HG03354 (cell line): Measurements from ENCODE around the gene PGF.
"Not testable (repeated sequence)": the region's sequence is repeated elsewhere in the genome, so short reads cannot be mapped to it uniquely, and the experiment has no call there.

Experiments used
- ATAC-seq: cut with Tn5 transposase; IDR thresholded peaks from one replicate; pipeline ENCODE4 v1.9.1; 2021; ENCODE audit warnings: mild to moderate bottlenecking; ENCODE audit not compliant: unreplicated experiment, poor library complexity, severe bottlenecking

The PGF gene

DNA sequence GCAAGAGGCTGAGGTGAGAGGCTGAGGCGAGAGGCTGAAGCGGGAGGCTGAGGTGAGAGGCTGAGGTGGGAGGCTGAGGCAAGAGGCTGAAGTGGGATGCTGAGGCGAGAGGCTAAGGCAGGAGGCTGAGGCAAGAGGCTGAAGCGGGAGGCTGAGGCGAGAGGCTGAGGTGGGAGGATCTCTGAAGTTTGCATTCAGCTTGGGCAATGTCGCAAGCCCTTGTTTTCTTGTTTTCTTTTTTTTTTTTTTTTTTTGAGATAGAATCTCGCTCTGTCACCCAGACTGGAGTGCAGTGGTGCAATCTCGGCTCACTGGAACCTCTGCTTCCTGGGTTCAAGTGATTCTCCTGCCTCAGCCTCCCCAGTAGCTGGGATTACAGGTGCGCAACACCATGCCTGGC is 23.7 kb downstream of the PGF start:
- ATAC-seq, result not testable (repeated sequence)

DNA sequence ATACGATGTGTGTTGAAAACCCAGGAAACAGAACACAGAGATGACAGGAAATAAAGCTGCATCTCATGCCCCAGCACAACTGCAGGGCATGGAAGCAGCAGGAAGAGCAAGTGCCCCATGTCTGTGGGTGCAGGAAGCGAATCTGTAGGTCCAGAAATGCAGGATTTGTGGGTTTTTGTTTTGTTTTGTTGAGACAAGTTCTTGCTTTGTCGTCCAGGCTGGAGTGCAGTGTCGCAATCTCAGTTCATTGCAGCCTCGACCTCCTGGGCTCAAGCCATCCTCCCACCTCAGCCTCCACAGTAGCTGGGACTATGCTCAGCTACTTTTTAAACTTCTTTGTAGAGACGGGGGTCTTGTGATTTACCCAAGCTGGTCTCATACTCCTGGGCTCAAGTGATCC is 26.2 kb downstream of the PGF start:
- no peak for ATAC-seq

DNA sequence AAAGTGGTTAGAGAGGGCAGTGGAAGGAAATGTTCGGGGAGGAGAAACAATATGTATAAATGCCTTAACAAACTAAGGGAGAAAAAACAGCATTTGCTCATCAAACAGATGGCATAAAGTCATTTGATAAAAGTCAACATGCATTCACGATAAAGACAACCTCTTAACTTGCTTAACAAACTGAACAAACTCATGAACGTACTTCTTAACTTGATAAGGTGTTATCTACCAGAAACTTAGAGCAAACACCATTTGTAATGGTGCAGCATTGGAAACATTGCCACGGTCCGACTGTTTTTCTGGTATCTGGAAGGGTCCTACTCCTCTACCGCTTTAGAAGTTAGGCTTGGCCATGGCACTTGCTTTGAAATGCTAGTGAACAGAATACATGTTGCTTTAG is 28.2 kb downstream of the PGF start:
- no peak for ATAC-seq

DNA sequence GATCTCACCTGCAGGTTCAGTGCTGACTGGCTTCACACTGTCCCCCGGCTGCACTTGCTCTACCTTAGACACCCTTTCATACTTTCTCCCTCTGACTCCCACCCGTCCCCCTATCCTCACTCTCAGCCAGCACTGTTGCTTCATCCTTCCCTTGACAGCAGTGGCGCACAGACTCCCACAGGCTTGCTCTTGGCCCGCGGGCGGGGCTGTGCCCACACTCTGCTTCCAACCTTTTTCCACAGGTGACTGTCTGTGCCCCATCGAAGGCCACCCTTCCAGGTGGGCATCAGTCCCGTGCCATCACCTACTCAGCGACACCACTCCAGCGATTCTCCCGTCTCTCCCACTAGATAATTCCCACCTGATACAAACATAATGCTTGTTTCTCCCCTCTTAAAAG is 31.3 kb downstream of the PGF start:
- no peak for ATAC-seq

DNA sequence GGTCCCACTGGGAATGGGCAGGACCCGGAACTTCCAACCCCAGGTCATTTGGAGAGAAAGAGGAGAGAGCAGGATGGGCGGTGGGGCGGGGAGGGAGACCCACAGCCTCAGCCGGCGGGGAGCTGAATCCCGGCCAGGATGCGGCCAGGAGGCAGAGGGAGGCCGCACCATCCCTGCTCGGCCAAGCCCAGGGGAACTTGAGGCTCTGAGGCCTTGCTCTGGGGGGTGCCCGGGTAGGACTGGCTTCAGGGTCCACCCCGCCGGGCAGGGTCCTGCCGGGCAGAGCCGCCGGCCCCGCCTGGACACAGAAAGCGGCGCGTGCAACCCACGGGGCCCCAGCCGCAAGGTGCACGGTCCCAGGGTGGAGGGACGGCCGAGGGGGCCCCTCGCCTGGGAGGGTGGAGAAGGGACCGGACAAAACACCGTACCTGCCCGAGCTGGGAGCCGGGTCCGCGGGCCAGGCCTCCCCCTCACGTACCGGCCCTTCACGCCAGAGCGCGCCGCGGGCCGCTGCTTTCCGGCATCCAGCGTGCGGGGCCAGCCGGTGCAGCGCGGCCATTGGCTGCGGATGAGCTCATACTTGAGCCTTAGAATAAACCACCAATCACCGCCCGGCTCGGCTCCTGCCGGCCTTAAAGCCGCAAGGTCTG is 32.5 kb downstream of the PGF start, which contains the start of gene RPS6KL1:
Gene RPS6KL1, minus strand, starts transcription at position 509 of the 650 bp plus-strand sequence. CDS start 1,719 bp downstream, outside the sequence.
- peak; percentile 95 for ATAC-seq

DNA sequence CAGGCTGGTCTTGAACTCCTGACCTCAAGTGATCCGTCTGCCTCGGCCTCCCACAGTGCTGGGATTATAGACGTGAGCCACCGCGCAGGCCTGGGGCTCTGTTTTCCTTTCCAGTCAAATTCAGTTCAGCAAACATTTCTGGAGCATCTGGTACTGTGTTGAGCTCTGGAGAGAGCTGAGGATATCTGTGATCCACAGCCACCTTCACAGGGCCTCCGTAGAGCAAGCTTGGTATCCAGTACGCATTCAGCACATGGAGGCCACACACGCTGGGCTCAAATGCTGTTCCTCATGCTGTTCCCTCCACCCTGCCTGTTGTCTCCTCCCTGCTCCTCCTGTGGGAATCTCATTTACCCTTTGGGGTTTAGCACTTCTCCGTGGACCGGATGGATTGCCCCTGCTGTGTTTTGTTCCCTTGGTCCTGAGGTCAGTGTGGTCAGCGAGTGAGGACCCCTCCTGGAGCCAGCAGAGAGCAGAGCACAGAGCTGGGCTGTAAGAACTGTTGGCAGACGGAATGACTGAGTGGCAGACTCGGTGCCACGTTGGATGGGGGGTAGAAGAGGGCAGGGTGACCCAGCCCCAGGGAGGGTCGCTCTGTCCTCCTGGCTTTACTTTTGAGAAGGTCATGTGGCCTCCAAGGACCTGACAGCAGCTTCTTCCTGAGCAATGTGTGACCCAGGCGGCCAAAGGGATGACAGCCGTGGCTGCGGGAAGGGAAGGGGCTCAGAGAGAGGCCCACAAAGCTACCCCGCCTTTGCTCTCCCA is 33.2 kb downstream of the PGF start:
- no peak for ATAC-seq

DNA sequence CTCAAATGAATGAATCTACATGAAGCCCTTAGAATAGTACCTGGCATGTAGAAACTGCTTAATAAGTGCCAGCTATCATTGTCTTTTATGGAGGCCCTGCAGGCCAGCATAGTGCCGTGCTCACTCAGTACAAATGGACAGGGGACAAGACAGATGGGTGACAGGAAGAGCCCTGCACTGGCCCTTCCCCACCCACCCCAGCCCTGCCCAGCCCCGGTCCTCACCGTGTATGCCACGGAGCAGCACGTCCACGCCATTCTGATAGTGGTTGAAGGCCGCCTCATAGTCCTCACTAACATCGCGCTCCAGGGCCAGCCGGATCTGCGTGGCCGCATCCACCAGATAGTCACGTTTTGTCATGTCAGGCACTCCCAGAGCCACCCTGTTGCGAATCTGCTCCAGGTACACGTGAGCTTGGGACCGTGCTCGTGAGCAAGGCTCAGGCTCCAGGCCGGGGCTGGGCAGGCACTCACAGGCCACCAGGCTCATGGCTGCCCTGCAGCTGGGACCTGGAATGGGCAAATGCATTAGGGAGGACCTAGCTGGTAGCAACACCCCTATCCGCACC is 34.3 kb downstream of the PGF start:
- ATAC-seq, result no peak

DNA sequence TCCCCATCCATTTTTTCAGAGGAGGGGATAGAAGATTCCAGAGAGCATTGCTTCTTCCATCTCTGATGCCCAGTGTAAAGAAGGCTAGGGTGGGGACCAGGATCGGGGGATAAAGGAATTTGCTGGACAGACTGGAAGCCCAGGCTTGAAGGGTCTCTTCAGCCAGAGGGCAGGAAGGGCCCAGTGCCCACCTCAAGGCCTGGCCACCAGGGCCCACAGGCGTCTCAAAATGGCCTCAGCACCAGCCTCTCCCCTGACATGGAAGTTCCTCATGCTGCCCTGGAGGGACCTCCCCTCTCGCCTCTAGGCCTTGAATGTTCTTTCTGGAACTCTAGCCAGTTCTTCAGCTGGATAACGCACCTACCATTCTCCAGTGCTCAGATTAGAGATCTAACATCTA is 35.1 kb downstream of the PGF start:
- no peak for ATAC-seq

DNA sequence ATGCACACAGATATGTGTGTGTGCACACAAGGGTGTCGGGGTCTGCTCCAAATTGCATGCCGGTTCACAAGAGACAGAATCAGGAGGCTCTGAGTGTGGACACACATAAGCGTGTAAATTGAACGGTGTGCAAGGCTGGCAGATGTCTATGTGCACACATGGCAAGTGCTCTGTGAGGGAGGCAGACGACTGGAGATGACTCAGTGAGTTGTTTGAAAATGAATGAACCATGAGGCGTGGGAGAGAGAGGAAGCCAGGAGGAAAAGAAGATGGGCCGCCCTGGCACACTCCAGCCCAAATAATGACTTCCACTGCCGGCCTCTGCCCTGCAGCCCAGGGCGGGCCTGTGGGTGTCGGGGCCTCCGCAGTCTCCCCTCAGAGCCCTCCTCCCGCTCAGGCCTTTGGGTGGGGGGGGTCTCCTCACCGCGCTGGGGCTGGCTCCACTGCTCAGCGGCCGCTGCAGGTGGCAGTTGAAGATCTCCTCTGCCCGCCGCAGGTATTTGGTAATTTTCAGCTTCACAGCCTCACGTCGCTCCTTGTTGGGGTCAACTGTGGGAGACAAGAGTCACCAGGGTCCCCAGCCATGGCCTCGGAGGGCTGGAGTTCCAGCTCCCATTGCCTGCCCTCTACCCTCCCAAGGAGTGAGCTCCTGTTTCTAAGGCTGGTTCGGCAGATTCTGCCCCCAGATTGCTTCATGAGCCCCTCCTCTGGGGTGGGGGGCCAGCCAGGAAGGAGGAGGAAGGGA is 35.8 kb downstream of the PGF start:
- ATAC-seq, result no peak

DNA sequence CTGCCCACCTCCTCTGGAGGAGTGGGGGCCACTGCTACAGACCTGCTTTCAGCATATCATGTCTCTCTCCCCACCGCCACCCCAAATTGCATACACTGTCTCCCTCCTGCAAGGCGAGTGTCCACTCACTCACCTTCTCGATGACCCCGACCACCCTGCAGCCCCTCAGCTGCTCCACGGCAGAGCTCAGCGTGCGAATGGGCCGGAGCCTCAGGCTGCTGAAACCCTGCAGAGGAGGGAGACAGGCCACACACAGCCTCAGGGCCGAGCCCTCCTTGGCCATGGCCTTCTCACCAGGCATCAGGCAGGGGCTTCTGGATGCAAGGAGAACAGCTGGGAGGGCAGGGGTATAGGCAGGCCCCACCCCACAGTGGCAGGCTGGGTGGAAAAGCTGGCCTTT is 37.0 kb downstream of the PGF start:
- ATAC-seq, result no peak

DNA sequence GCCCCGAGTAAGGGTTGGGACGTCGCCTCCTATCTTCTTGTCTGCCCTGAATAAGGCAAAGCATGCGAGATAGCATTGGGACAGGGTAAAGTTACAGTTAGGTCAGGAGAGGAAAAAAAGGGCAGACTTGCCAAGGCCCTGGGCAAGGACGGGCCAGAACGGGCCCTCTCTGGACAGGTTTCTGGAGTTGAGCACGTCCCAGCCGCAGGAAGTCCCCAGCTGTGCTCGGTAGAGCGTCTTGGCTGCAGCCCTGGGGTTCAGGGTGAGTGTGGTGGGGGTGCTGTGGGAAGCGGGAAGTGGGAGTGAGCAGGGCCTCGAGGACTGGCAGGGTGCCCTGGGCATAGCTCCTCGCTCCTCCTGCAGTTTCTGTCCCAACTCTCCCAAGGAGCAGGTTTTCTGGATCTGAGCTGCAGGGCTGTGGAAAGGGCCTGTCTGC is 37.7 kb downstream of the PGF start:
- no peak for ATAC-seq

DNA sequence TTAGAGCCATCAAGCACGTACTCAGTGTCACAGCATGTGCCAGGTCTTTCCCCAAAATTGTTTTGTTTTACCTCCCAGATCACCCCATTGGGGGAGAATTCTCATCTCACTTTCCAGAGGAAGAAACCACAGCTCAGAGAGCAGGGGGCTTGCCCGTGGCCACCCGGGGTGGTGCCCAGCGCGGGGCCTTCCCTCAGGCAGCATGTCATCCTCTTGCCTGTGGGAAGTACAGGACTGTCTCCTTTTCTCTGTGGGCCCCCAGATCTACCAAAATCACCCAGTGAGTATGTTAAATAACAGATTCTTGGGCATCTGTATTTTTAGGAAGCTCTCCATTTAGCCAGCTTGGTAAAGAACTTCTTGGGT is 38.2 kb downstream of the PGF start:
- ATAC-seq, result no peak

DNA sequence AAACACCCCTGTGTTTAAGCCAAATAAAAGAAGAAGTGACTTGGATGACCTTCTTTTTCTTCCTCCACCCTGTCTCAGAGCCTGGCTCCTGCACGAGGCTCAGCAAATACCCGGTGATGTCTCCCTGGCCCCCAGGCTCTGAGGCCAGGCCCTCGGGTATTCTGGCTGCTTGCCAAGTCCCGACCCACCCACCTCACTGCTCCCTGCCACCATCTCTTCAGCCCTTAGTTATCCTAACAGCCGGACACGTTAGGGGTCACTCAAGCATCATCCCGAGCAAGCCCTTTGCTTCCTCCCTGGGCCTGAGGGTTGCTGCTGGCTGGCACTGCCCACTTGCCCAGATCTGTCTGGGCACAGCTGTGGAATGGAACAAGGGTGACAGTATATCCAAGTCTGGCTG is 39.6 kb downstream of the PGF start:
- ATAC-seq, result no peak

DNA sequence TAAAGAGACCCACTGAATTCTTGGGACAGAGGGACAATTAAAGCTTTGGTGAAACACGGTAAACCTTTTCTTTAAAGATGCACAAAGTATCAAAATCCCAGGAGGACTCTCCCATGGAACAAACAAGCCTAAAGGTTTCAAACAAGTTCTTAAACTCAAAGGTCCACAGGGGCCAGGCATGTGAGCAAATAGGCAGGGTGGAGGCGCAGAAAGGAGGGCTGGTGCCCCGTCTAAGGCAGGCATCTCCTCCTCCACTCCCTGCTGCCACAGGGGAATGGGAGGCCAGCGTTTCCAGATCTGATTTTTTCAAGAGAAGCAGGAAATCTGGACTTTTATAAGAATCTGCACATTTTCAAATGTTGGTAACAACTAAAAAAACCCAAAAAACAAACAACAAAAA is 40.0 kb downstream of the PGF start:
- ATAC-seq, result no peak

DNA sequence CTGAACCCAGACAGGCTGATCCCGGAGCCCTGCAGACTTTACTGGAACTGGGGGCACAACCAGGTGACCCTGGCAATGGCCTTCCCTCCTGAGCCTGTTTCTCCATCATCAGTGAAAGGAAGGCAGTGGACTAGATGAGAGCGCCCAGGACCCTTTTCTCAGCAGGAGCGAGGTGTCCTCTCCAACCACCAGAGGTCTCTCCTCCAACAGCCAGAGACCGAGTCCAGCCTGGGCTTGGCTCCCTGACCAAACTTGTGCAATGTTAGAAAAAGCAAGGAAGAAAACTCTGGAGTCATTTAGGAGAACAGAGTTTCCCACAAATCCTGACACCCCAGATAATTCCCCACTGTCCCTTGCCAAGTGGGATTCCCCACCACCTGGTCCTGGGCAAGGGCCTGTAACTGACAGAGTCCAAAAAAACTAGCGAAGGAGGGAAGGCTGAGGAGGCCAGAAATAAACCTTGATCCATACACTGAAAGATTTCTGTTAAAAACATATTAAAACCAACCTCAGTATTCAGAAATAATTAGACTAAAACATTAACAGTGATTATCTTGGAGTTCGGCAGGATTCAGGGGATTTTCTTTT is 41.3 kb downstream of the PGF start:
- no peak for ATAC-seq

DNA sequence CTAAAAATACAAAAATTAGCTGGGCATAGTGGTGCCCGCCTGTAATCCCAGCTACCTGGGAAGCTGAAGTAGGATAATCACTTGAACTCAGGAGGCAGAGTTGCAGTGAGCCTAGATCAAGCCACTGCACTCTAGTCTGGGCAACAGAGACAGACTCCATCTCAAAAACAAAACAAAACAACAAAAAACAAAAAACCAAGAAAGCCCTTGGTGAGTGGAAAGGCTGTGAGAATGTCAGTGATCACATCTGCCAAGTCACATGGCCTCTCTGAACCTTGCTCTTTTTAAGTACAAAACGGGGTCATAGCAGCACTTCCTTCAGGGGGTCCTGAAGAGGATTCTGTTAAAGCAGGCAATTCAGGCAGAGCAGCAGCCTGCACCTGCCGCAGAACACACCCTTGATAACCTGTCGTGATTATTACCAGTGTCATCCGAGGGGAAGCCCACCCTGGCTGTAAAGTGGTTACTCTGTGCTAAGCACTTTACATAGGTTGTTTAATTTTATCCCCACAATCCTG is 41.9 kb downstream of the PGF start:
- ATAC-seq, result no peak

DNA sequence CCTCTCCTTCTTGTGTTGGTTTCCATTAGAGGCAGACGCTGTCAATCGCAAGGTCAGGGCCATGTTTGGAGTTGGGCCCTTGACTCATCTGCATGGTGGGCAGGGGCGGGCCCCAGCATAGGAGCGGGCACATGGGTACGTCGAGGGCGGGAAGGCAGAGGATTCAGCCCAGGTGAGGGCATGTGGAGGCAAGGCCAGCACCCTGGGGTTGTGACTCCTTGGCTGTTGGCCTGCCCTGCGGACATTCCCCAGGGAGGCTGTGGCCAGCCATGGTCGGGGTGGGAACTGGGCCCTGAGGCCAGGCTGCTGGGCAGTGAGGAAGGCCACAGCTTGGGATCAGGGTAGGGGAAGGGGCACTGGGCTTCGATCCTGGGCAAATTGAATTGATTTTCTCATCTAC is 42.6 kb downstream of the PGF start:
- ATAC-seq, result no peak

DNA sequence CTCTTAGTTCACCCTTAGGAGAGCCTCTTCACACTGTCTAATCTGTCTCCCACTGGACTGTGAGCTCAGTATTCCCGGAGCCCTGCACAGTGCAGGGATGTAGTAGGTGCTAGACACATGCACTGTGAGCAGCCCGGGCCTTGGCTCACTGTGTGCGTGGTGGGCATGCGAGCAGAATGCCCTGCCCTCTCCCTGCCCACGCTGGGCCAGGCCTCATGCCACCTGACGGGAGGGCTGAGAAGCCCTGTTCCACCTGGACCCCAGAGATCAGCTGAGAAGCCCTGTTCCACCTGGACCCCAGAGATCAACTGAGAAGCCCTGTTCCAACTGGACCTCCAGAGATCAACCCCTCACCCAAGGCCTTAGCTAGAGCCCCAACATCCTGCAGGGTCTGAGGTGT is 43.3 kb downstream of the PGF start:
- ATAC-seq, result no peak

DNA sequence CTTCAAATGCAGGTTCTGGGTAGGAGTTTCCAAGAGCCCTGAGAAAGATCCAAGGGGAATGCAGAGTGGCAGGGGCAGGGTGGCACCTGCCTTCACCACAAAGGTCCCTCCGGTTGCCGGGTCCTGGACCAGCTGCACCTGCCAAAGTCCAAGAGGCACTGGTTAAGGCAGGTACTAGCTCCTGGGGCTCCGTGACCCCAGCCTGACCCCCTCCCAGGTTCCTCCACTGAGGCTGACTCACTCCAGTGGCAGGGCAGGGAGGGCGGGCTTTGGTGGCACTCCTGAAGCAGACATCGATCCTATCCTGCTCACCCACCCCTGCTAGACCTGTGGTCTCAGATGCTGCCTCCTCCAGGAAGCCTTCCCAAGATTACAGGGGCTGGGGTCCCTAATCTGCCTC is 43.7 kb downstream of the PGF start:
- ATAC-seq, result no peak

DNA sequence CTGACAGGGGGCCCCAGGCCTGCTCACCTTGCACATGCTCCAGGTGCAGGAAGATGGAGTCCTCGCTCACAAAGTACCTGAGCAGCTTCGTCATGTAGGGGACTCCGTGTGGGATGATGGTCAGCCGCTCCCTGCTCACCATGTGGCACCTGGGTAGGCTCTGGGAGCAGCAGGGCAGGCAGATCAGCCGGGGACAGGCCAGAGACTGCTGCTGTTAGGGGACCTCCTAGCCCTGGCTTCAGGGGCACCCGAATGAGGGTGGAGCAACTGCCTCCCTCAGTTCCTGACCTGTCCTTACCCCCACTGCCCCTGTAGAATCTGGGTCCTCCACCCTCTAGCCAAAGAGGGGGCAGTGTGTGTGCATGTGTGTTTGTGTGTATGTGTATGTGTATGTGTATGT is 44.2 kb downstream of the PGF start:
- no peak for ATAC-seq
